ENCODE data around the gene ADAT3.
A peak's percentile ranks its signal among the peaks of the same experiment; 100 is the strongest.

The ADAT3 gene

GRCh38 chr19:1905110-1905862 lies at the start of gene ADAT3, which contains the start of gene SCAMP4:
Gene ADAT3 (plus strand): TSS chr19:1905399. CDS start chr19:1912048, 6,649 bp downstream.
Gene SCAMP4 (plus strand): TSS chr19:1905399. CDS start chr19:1915020, 9,621 bp downstream.
- peak; percentile 97 for DNase-seq

GRCh38 chr19:1855828-1856255 lies 49.4 kb upstream of the ADAT3 start:
- DNase-seq: peak; percentile 71

- peak; percentile 87 for DNase-seq
These were observed 48.9 kb upstream of the ADAT3 start for GRCh38 chr19:1856345-1856697.

- DNase-seq: peak; percentile 74
These were observed 48.2 kb upstream of the ADAT3 start for GRCh38 chr19:1856698-1857603.

- peak; percentile 65 for DNase-seq
These were observed 47.4 kb upstream of the ADAT3 start for GRCh38 chr19:1857648-1858326.

- no peak for DNase-seq
These were observed 46.7 kb upstream of the ADAT3 start for GRCh38 chr19:1858412-1859081.

- no peak for DNase-seq
These were observed 45.8 kb upstream of the ADAT3 start for GRCh38 chr19:1859331-1859781.

- DNase-seq: peak; percentile 37
These were observed 45.0 kb upstream of the ADAT3 start for GRCh38 chr19:1860042-1860775.

GRCh38 chr19:1860821-1861598 lies 44.2 kb upstream of the ADAT3 start:
- DNase-seq: no peak

- DNase-seq: no peak
These were observed 43.6 kb upstream of the ADAT3 start for GRCh38 chr19:1861599-1862031.

GRCh38 chr19:1862068-1862423 lies 43.2 kb upstream of the ADAT3 start:
- DNase-seq: no peak

- peak; percentile 44 for DNase-seq
These were observed 42.5 kb upstream of the ADAT3 start for GRCh38 chr19:1862424-1863327.

GRCh38 chr19:1863328-1863637 lies 41.9 kb upstream of the ADAT3 start, which contains the start of gene KLF16:
Gene KLF16 (minus strand): TSS chr19:1863579. CDS start chr19:1863497, 82 bp downstream.
- no peak for DNase-seq

GRCh38 chr19:1863638-1864479 lies 41.3 kb upstream of the ADAT3 start:
- peak; percentile 93 for DNase-seq

GRCh38 chr19:1864480-1865171 lies 40.6 kb upstream of the ADAT3 start:
- peak; percentile 42 for DNase-seq

GRCh38 chr19:1865172-1866010 lies 39.8 kb upstream of the ADAT3 start:
- DNase-seq: no peak

- DNase-seq: no peak
These were observed 38.4 kb upstream of the ADAT3 start for GRCh38 chr19:1866693-1867348.
